BLaER1 treated with 17β-estradiol and CSF1 and Interleukin-3, amounts not matched to agents 10 nM and 100 nM (cell line): ENCODE measurements around the gene NID1.
A peak's percentile ranks its signal among the peaks of the same experiment; 100 is the strongest.

Experiments used
- H3K27ac ChIP-seq, 11 experiments: shearing (Covaris generic); formaldehyde crosslinking; 2 replicates each; pipeline ENCODE4 v1.8.1; 2022
- H3K27me3 ChIP-seq, 11 experiments: shearing (Covaris generic); formaldehyde crosslinking; 2 replicates each; pipeline ENCODE4 v1.8.1; 2022
- H3K36me3 ChIP-seq, 11 experiments: shearing (Covaris generic); formaldehyde crosslinking; 2 replicates each; pipeline ENCODE4 v1.8.1; 2022
- H3K4me1 ChIP-seq, 10 experiments: shearing (Covaris generic); formaldehyde crosslinking; 2 replicates each; pipeline ENCODE4 v1.8.1; 2022
- H3K4me2 ChIP-seq, 11 experiments: shearing (Covaris generic); formaldehyde crosslinking; 2 replicates each; pipeline ENCODE4 v1.8.1; 2022
- H3K4me3 ChIP-seq, 10 experiments: shearing (Covaris generic); formaldehyde crosslinking; 2 replicates each; pipeline ENCODE4 v1.8.1; 2022
- H3K9ac ChIP-seq, 11 experiments: shearing (Covaris generic); formaldehyde crosslinking; 2 replicates each; pipeline ENCODE4 v1.8.1; 2022
- H3K9me3 ChIP-seq, 11 experiments: shearing (Covaris generic); formaldehyde crosslinking; replicated peaks in 1 of 11; 2 replicates each; pipeline ENCODE4 v1.8.1; 2022
- H4K20me1 ChIP-seq, 11 experiments: shearing (Covaris generic); formaldehyde crosslinking; 2 replicates each; pipeline ENCODE4 v1.8.1; 2022
- Cebpa-rat ChIP-seq, 11 experiments: shearing (Covaris generic); IDR thresholded peaks; 2 replicates each; pipeline ENCODE4 v1.8.1; 2022

NID1 gene

DNA sequence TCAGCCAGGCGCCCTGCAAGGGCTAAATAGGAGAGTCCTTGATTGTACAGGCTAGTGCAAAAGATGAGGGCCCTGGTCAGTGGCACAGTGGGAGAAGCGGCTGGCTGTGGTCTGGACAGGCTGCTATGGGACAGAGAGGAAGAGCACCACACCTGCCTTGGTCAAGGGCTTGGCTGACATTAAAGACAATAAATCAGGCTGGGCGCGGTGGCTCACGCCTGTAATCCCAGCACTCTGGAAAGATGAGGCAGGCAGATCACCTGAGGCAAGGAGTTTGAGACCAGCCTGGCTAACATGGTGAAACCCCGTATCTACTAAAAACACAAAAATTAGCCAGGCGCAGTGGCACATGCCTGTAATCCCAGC is 62.9 kb downstream of the NID1 start:
- H3K4me1 ChIP-seq: peaks cover 41 to 57% (median 49%) of the 10 kb centered on the region in 10 experiments
- peak overlapping the region in 6 of 11 experiments; percentile 20 to 53 (median 38); a peak in 8 of 22 replicates for H3K27ac ChIP-seq
- H3K4me3 ChIP-seq: no peak overlapping the region
- H3K4me2 ChIP-seq: peak overlapping the region; percentile 10 to 79 (median 66); a peak in 21 of 22 replicates
- peak overlapping the region in 2 of 11 experiments; percentile 3 to 7; a peak in 1 of 22 replicates for H3K9ac ChIP-seq
- no peak for TF ChIP-seq Cebpa-rat (IDR thresholded peaks at IDR 0.05)
- H3K27me3 ChIP-seq: no peaks in the 10 kb centered on the region
- no peaks in the 10 kb centered on the region for H4K20me1 ChIP-seq
- no peaks in the 10 kb centered on the region for H3K36me3 ChIP-seq
- no peaks in the 10 kb centered on the region for H3K9me3 ChIP-seq

DNA sequence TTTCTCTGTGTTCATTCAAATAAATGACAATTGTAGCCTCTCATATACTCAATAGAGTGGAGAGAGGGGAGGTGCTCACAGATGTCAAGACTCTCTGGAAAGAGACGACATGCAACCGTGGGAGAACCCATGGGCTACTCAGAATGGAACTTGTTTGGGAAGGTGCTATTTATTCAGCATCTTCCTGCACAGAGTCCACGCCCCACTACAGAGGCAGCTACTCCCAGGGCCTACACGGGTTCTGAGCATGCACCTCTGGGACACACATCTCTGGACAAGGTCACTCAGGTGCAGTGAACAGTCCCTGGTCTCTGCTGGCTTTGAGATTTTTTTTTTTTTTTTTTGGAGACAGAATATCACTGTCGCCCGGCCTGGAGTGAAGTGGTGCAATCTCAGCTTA is 64.1 kb downstream of the NID1 start:
- H3K27ac ChIP-seq: no peak overlapping the region
- no peak overlapping the region for H3K4me3 ChIP-seq
- H4K20me1 ChIP-seq: no peaks in the 10 kb centered on the region
- H3K36me3 ChIP-seq: no peaks in the 10 kb centered on the region
- H3K27me3 ChIP-seq: no peaks in the 10 kb centered on the region
- H3K9me3 ChIP-seq: no peaks in the 10 kb centered on the region
- H3K4me2 ChIP-seq: peak overlapping the region in 8 of 11 experiments; percentile 66 to 83 (median 76); a peak in 10 of 22 replicates
- no peak overlapping the region for H3K9ac ChIP-seq
- H3K4me1 ChIP-seq: peaks cover 41 to 64% (median 50%) of the 10 kb centered on the region in 10 experiments
- TF ChIP-seq Cebpa-rat (IDR thresholded peaks at IDR 0.05): no peak

DNA sequence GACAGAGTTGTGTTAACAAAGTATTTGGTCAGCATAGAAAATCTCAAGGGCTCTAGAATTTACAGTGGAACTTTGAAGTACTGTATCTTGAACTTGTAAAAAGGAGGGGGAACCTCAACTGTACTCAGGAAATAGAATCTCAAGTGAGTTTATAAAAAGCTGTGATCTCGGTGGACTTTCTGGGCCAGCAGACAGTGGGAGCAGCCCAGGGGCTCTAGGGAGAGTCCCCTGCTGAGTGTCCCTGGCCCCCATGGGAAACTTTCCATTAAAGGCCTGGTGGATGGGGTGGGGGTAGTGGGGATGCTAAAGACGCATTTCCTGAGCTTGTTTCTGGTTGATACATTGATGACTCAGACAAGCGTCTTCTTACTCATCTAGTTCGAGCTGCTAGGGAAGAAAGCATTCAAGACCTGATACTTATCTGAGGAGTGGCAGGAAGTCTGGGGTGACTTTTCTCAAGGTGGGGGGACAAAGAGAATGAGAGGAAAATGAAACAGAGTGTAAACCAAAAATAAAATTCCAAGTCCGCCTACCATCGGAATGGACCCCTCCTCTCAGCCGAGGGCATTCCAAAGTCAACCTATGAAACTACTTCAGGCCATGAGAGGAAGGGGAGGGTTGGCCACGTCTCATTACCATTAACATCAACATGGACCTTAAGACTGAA is 65.5 kb downstream of the NID1 start:
- Histone ChIP-seq H3K4me3 (no peak overlapping the region), H4K20me1 (no peaks in the 10 kb centered on the region), H3K27ac (peak overlapping the region in 10 of 11 experiments; percentile 64 to 87 (median 73); a peak in 21 of 22 replicates), H3K9ac (peak overlapping the region in 10 of 11 experiments; percentile 6 to 65 (median 46); a peak in 14 of 22 replicates), H3K27me3 (no peaks in the 10 kb centered on the region), H3K9me3 (no peaks in the 10 kb centered on the region), H3K4me1 (peaks cover 41 to 64% (median 50%) of the 10 kb centered on the region in 10 experiments), H3K36me3 (no peaks in the 10 kb centered on the region), H3K4me2 (peak overlapping the region; percentile 64 to 83 (median 75))
- TF ChIP-seq Cebpa-rat (IDR thresholded peaks at IDR 0.05): no peak

DNA sequence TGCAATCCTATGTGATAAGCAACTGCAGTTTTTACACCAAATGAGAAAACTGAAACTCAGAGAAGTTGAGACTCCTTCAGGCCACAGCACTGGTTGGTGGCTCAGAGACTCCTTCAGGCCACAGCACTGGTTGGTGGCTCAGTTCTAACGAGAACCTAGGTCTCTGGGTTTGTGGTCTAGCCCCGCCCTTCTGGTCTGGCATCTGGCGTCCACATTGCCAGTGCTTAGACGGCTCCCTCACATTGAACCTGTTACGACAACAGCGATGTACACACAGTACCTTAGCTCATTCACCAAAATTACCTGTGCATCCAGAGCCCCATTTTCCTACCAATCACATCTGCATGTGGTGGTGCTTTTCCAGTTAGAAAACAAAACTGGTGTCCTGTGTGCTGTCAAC is 66.1 kb downstream of the NID1 start:
- Histone ChIP-seq H3K9me3 (no peaks in the 10 kb centered on the region), H3K27ac (peak overlapping the region in 10 of 11 experiments; percentile 64 to 87 (median 73); a peak in 19 of 22 replicates), H3K4me3 (no peak overlapping the region)

DNA sequence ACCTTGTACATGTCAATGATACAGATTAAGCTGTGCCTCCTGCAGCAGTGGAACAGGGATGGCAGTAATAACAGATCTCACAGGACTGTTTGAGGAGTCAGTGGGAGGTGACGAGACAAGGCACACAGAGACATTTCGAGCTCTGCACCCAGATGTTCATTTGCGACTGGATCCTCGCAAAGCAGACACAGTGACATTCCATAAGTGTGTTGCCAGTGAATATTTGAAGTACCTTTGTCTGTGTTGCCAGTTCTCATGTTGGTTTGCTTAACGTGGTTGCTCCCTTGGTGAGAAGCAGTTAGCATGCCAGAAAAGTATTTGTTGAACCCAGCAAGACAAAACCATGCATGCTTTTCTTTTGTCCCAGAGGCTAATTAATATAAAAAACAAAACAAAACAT is 67.0 kb downstream of the NID1 start:
- Histone ChIP-seq H3K36me3 (no peaks in the 10 kb centered on the region), H3K27me3 (no peaks in the 10 kb centered on the region), H3K27ac (peak overlapping the region in 4 of 11 experiments; percentile 27 to 87 (median 49); a peak in 8 of 22 replicates), H3K9me3 (no peaks in the 10 kb centered on the region), H3K4me1 (peaks cover 41 to 64% (median 50%) of the 10 kb centered on the region in 10 experiments), H3K4me3 (no peak overlapping the region), H3K9ac (no peak overlapping the region), H3K4me2 (peak overlapping the region in 9 of 11 experiments; percentile 66 to 83 (median 75); a peak in 12 of 22 replicates), H4K20me1 (no peaks in the 10 kb centered on the region)
- no peak for TF ChIP-seq Cebpa-rat (IDR thresholded peaks at IDR 0.05)

More for the DNA sequence above, 66.1 kb downstream of the NID1 start:
- no peak for TF ChIP-seq Cebpa-rat (IDR thresholded peaks at IDR 0.05)
- Histone ChIP-seq H3K9ac (peak overlapping the region in 8 of 11 experiments; percentile 6 to 65 (median 48); a peak in 12 of 22 replicates), H3K4me1 (peaks cover 41 to 64% (median 50%) of the 10 kb centered on the region in 10 experiments), H3K27me3 (no peaks in the 10 kb centered on the region), H3K4me2 (peak overlapping the region; percentile 64 to 83 (median 75)), H3K36me3 (no peaks in the 10 kb centered on the region), H4K20me1 (no peaks in the 10 kb centered on the region)

DNA sequence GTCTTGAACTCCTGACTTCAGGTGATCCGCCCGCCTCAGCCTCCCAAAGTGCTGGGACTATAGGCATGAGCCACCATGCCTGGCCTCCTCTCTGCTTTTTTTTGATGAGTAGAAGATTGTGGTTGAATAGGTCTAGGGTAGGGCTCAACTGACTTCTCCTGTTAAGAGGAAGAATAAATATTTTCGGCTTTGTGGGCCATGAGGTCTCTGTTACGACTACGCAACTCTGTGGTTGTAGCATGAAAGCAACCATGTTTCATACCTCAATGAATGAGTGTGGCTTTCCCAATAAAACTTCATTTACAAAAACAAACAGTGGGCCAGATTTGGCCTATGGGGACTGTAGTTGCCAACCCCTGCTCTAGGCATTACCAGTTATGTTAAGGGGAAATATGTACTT is 67.8 kb downstream of the NID1 start:
- Histone ChIP-seq H3K27me3 (no peaks in the 10 kb centered on the region), H3K27ac (peak overlapping the region in 5 of 11 experiments; percentile 15 to 53 (median 28); a peak in 6 of 22 replicates), H3K4me2 (peak overlapping the region in 6 of 11 experiments; percentile 9 to 77 (median 66); a peak in 10 of 22 replicates), H3K9me3 (no peaks in the 10 kb centered on the region), H3K9ac (no peak overlapping the region), H3K4me3 (no peak overlapping the region), H3K36me3 (no peaks in the 10 kb centered on the region), H3K4me1 (peaks cover 40 to 60% (median 47%) of the 10 kb centered on the region in 10 experiments), H4K20me1 (no peaks in the 10 kb centered on the region)
- 0 out of 22 replicates have a peak, but pooled peaks of 1 of the 11 experiments have one; percentile 37 for TF ChIP-seq Cebpa-rat (IDR thresholded peaks at IDR 0.05)

DNA sequence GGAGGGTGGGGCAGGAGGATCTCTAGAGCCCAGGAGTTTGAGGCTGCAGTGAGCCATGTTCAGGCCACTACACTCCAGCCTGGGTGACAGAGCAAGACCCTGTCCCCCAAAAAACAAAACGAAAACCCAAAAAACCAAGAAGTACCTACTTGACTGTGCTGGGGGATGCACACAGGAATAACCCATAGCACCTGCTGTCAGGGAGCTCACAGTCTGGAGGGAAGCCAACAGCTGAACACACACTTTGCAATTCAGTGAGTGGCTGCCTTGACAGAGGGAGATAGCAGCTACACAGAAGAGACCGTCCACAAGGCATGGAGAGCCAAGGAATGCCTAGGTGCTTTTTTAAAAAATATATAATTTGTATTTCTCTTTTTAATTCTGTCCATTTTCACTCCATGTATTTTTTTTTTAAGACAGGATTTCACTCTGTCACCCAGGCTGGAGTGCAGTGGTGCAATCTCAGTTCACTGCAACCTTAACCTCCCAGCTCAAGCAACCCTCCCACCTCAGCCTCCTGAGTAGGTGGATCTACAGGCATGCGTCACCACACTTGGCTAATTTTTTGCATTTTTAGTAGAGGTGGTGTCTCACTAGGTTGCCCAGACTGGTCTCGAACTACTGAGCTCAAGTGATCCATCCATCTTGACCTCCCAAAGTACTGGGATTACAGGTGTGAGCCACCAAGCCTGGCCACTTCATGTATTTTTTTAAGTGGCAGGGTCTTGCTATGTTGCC is 68.7 kb downstream of the NID1 start:
- Histone ChIP-seq H3K36me3 (no peaks in the 10 kb centered on the region), H3K9ac (no peak overlapping the region), H3K27ac (peak overlapping the region in 5 of 11 experiments; percentile 15 to 53 (median 28); a peak in 5 of 22 replicates), H3K27me3 (no peaks in the 10 kb centered on the region), H4K20me1 (no peaks in the 10 kb centered on the region), H3K4me2 (peak overlapping the region in 5 of 11 experiments; percentile 19 to 77 (median 72); a peak in 7 of 22 replicates), H3K4me3 (no peak overlapping the region), H3K9me3 (peaks cover 0 to 1% (median 0%) of the 10 kb centered on the region in 11 experiments; a peak in 2 of 22 replicates), H3K4me1 (peaks cover 32 to 52% (median 38%) of the 10 kb centered on the region in 10 experiments)
- no peak for TF ChIP-seq Cebpa-rat (IDR thresholded peaks at IDR 0.05)

DNA sequence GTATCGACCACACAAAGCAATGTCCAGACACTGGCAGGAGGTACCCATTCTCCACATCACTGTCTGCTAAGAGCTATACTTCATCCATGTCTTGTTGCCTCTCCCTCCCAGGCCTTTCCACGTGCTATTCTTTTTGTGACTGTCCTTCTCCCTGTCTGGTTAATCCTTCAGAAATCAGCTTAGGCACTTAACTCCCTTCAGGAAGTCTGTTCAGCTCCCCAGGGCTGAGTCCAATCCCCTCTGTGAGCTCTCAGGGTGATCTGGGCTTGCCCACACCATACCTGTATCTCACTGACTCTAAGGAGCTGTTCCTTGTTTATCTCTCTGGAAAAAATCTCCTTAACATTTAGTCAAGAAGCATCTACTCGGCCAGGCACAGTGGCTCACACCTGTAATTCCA is 69.4 kb downstream of the NID1 start:
- H3K36me3 ChIP-seq: no peaks in the 10 kb centered on the region
- H3K4me3 ChIP-seq: no peak overlapping the region
- H3K27me3 ChIP-seq: no peaks in the 10 kb centered on the region
- peaks cover 2 to 9% (median 5%) of the 10 kb centered on the region in 11 experiments; a peak in 20 of 22 replicates for H3K9me3 ChIP-seq
- H4K20me1 ChIP-seq: no peaks in the 10 kb centered on the region
- H3K9ac ChIP-seq: no peak overlapping the region
- H3K27ac ChIP-seq: no peak overlapping the region
- H3K4me1 ChIP-seq: peaks cover 26 to 45% (median 34%) of the 10 kb centered on the region in 10 experiments
- TF ChIP-seq Cebpa-rat (IDR thresholded peaks at IDR 0.05): no peak
- H3K4me2 ChIP-seq: no peak overlapping the region

DNA sequence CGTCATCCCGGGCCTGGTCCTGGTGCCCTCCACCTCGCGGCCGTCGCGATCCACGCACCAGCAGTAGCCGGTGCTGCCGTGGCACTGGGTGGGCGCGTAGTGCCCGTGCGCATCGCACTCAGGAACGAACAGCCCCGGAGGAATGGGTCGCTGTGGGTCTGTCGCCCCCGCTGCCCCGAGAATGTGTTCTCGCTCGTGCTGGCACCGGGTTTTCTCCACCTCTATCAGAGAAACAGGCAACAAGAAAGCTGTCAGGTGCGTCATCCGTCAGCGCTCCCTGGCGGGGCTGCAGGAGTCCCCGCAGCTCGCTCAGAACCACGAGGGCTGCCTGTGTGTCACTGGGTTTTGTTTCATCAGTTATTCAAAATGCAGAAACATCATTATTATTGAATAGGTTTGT is 71.2 kb downstream of the NID1 start:
- no peak for TF ChIP-seq Cebpa-rat (IDR thresholded peaks at IDR 0.05)
- H3K4me1 ChIP-seq: peaks cover 8 to 26% (median 16%) of the 10 kb centered on the region in 10 experiments
- peaks cover 16 to 27% (median 22%) of the 10 kb centered on the region in 11 experiments for H3K9me3 ChIP-seq
- no peak overlapping the region for H3K4me2 ChIP-seq
- no peak overlapping the region for H3K4me3 ChIP-seq
- no peak overlapping the region for H3K27ac ChIP-seq
- H3K36me3 ChIP-seq: no peaks in the 10 kb centered on the region
- H4K20me1 ChIP-seq: no peaks in the 10 kb centered on the region
- no peaks in the 10 kb centered on the region for H3K27me3 ChIP-seq
- no peak overlapping the region for H3K9ac ChIP-seq
